Measurements from ENCODE around the gene TNS4. TPM values are rescaled to one million over a fixed set of nuclear protein-coding genes. Genes with fewer than 3 reads are reported as not detected.

Gene TNS4
- total and polyA plus RNA-seq, 2 donors (not counting 1 experiment from before 2014, with no cell fraction given) = not detected

DNA sequence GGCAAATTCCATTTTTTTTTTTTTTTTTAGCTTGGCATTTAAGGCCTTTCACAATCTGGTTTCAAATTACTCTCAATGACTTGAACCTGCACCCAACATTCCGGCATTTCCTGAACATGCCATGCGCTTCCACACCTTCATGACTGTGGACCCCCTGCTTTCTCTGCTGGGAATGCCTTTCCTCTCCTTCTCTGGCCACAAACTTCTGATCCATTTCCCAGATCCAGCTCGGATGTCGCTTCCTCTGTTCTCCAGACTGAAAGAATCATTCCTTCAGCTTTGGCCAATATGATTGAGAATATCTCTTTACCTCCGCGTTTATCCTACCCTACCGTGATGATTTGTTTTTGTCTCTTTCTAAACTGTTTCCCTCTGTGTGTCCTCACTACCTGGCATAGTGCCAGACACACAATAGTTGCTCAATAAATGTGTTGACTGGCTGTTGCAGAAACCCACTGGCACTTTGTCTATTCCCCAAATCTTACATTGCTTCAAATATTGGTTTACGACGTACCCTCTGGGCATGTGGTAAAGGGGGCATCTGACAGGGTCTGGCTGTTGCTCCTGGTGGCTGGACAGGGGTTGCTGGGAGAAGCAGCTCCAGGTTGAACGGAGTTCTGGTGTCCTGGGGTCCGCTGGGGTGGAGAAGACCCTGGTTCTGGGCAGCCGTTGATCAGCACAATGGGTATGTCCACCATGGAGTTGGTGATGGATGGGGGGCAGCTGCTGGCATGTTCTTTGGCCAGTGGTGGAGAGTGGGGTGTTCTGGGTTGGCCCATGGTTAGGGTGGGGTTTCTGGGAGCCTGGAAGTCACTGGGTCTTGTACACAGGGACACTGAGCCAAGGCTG is 14.7 kb downstream of the TNS4 start:
- H3K4me2 ChIP-seq (replicated peaks; ENCODE audit: low read depth, low read length, poor library complexity, severe bottlenecking) = no peak overlapping the region

More for the DNA sequence above, 14.7 kb downstream of the TNS4 start:
- ATAC-seq (ENCODE audit: low read depth) = no peak
- intact Hi-C loops (cut with micrococcal nuclease) = no loop called here
- Histone ChIP-seq H3K36me3 (replicated peaks in 1 of 2; ENCODE audit: control extremely low read depth in 1 of 2, control insufficient read depth in 1 of 2, extremely low read depth in 1 of 2, insufficient read depth in 2 of 2, low read length in 1 of 2) (no peaks in the 10 kb centered on the region), H3K4me3 (ENCODE audit: control extremely low read depth in 1 of 5, extremely low read depth in 1 of 5, insufficient read depth in 1 of 5, low read depth in 2 of 5, low read length in 4 of 5) (no peak overlapping the region), H2AFZ (ENCODE audit: insufficient read depth, low read depth, low read length, poor library complexity, severe bottlenecking) (no peak overlapping the region), H3K9ac (ENCODE audit: low read length) (no peak overlapping the region), H3K27ac (ENCODE audit: low read length in 2 of 2) (no peak overlapping the region), H4K20me1 (ENCODE audit: control insufficient read depth, insufficient read depth, low read length, poor library complexity, severe bottlenecking) (no peaks in the 10 kb centered on the region), H3K9me3 (ENCODE audit: control extremely low read depth in 1 of 3, control insufficient read depth in 2 of 3, insufficient read depth in 1 of 3, low read length in 2 of 3) (no peaks in the 10 kb centered on the region), H3K4me1 (ENCODE audit: control insufficient read depth in 2 of 2, insufficient read depth in 2 of 2, low read length in 2 of 2) (peaks cover 30 to 42% of the 10 kb centered on the region in 2 donors), H3K79me2 (ENCODE audit: control insufficient read depth, insufficient read depth, low read length) (no peaks in the 10 kb centered on the region), H3K27me3 (replicated peaks in 1 of 4; ENCODE audit: control extremely low read depth in 1 of 4, control insufficient read depth in 3 of 4, insufficient read depth in 4 of 4, low read length in 3 of 4) (no peaks in the 10 kb centered on the region)
- Mint-ChIP-seq H3K4me3 (no peak overlapping the region), H3K27me3 (no peaks in the 10 kb centered on the region), H3K4me1 (peaks cover 38% of the 10 kb centered on the region), H3K9me3 (ENCODE audit: insufficient read depth) (no peaks in the 10 kb centered on the region), H3K27ac (no peak overlapping the region)
- POLR2A ChIA-PET = interaction anchor here (0.6 to 1.0 kb wide), 2 partner anchors 21 to 30 kb away, joined by 3 read pairs; no protein-coding TSS in a partner anchor
- no peak for DNase-seq
- TF ChIP-seq EZH2 (IDR thresholded peaks at IDR 0.05; ENCODE audit: borderline replicate concordance, insufficient read depth, low read depth, low read length, poor library complexity, severe bottlenecking) = no peak
- TF ChIP-seq, protein P1, sequence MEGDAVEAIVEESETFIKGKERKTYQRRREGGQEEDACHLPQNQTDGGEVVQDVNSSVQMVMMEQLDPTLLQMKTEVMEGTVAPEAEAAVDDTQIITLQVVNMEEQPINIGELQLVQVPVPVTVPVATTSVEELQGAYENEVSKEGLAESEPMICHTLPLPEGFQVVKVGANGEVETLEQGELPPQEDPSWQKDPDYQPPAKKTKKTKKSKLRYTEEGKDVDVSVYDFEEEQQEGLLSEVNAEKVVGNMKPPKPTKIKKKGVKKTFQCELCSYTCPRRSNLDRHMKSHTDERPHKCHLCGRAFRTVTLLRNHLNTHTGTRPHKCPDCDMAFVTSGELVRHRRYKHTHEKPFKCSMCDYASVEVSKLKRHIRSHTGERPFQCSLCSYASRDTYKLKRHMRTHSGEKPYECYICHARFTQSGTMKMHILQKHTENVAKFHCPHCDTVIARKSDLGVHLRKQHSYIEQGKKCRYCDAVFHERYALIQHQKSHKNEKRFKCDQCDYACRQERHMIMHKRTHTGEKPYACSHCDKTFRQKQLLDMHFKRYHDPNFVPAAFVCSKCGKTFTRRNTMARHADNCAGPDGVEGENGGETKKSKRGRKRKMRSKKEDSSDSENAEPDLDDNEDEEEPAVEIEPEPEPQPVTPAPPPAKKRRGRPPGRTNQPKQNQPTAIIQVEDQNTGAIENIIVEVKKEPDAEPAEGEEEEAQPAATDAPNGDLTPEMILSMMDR (IDR thresholded peaks at IDR 0.05) = no peak
- 92% methylated on average over 12 of the region's 12 CpGs for WGBS (ENCODE audit: insufficient coverage)
- CTCF ChIA-PET = interaction anchor here (1.1 to 1.8 kb wide), 2 partner anchors 11 to 46 kb away, joined by 5 to 10 read pairs; no protein-coding TSS in a partner anchor

Measured in B cell (primary cell).